Skin of body (tissue), 3 donors: ENCODE measurements around the gene PTBP3. TPM values are rescaled to one million over a fixed set of nuclear protein-coding genes. Genes with fewer than 3 reads are reported as not detected.

Source experiments
- DNase-seq: peaks from one replicate; lab custom pipeline; 2025; lab: John Stamatoyannopoulos, UW
- small RNA-seq: library from RNA; depleted of rRNA; stranded (forward); fragments of <200 nt; gene quantifications from one replicate; pipeline ENCODE3, GENCODE V24; 2014; ENCODE audit warnings: low replicate concordance
- total RNA-seq: library from RNA; depleted of rRNA; stranded (reverse); fragments of >200 nt; gene quantifications from one replicate; pipeline ENCODE4 v1.2.3, GENCODE V29; 2014

Gene PTBP3
- total RNA-seq, 1 donor from 2014 or later, result 49.7 TPM

DNA sequence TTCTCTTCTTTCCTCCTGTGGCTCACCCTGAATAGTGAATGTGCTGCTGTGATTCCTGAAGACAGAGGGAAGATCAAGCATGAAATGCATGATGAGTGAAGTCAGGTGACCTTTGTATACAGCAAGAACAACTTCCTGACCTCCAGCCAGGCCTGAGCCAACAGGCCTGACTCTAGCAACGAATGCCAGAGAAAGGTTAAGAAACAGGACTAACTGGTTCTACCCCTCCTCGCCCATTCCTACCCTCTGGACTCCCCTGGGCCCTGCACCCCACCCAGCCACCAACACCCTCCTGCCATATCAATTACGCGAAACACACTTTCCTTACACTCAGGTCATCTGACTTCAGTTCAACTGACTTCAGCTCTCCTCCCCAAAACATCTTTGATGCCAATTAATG lies 163.2 kb downstream of the PTBP3 start:
- no peak for DNase-seq

DNA sequence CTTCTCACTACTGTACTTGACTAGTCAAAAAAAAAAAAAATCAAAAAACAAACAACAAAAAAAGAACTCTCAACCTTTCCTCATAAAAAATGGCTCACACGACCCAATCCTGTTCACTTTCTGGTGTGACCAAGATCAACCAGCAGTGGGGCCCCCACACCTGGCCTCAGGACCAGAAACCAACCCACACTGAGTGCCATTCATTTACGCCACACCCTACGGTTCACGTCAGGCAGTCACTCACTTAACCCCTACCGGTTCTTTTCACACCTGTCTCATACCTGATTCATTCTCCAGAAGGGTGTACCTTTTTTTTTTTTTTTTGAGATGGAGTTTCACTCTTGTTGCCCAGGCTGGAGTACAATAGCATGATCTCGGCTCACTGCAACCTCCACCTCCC lies 164.1 kb downstream of the PTBP3 start:
- DNase-seq, result no peak

DNA sequence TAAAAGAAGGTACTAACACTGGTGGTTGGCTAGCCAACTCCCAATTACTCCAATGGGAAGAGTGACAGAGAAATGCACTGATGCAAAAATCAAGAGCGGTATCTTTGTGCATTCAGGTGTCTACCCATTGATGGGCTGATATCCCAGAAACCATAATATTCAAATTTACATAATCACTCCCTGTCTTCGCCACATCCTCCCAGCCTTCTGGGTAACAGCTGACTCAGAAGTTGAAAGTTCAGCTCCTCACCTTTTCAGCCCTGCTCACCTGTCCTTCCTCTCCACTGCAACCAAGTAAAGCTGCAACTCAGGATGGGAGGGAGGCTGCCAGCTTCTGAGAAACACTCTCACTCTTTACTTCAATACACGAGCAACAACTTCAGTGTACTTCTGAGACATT lies 165.2 kb downstream of the PTBP3 start:
- no peak for DNase-seq

Small RNAs within 50 kb of the gene (small RNA-seq; reads per million reads assigned to genes)
- not detected for gene RF00019
- gene RN7SL430P, result not detected
- gene RN7SL57P, result not detected
- not detected for gene RNA5SP295

Other genes with a start within 250 kb of the PTBP3 start
- 16.1 TPM for gene SUSD1, start 158.3 kb downstream of the PTBP3 start, total RNA-seq
- gene HSDL2, start 46.5 kb upstream of the PTBP3 start, total RNA-seq, result 43.8 TPM
- gene KIAA1958, start 153.2 kb upstream of the PTBP3 start, total RNA-seq, result 6.6 TPM